Measurements from ENCODE around the gene ZC3H7A.

The ZC3H7A gene

GRCh38 chr16:11757671-11758545 lies 39.1 kb downstream of the ZC3H7A start (continued):
- TF ChIP-seq ZBTB44 (tag by site-specific recombination; IDR thresholded peaks at IDR 0.05) (peak; percentile 47; the same call in 1 of the 2 replicates), ZNF433 (tag by site-specific recombination; IDR thresholded peaks at IDR 0.05; ENCODE audit: low read depth) (no peak)

DNA sequence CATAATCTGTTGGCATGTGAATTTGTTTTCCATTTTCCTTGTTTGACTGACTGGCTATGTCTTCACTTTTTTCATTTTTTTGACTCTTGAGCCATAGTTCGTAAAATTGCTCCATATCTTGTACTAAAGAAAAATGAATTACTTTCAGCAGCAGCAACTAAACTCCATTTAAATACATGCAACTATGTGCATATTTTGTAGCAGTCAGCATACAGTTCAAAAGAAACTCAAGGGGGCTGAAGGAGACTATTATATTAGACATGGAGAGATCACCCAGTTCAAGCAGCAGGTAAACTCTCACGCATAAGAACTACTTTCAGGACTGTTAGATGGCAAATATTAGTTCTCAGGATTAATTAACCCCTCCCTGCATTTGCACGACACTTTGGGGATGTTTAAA lies 40.8 kb downstream of the ZC3H7A start:
- TF ChIP-seq ZNF169 (tag by site-specific recombination; IDR thresholded peaks at IDR 0.05) = no peak
- no peak for TF ChIP-seq ATF2 (tag by site-specific recombination; IDR thresholded peaks at IDR 0.05; ENCODE audit: low read depth)
- TF ChIP-seq GLI4 (tag by site-specific recombination; IDR thresholded peaks at IDR 0.05) = no peak
- no peak for TF ChIP-seq YY2 (tag by site-specific recombination; IDR thresholded peaks at IDR 0.05)
- TF ChIP-seq, protein P1, sequence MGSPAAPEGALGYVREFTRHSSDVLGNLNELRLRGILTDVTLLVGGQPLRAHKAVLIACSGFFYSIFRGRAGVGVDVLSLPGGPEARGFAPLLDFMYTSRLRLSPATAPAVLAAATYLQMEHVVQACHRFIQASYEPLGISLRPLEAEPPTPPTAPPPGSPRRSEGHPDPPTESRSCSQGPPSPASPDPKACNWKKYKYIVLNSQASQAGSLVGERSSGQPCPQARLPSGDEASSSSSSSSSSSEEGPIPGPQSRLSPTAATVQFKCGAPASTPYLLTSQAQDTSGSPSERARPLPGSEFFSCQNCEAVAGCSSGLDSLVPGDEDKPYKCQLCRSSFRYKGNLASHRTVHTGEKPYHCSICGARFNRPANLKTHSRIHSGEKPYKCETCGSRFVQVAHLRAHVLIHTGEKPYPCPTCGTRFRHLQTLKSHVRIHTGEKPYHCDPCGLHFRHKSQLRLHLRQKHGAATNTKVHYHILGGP (tag by site-specific recombination; IDR thresholded peaks at IDR 0.05) = no peak
- no peak for TF ChIP-seq SCRT1 (tag by site-specific recombination; IDR thresholded peaks at IDR 0.05; ENCODE audit: borderline replicate concordance)
- no peak for TF ChIP-seq ZNF366 (tag by site-specific recombination; conservative IDR thresholded peaks at IDR 0.05)
- TF ChIP-seq ZNF48 (tag by site-specific recombination; IDR thresholded peaks at IDR 0.05) = no peak
- no peak for TF ChIP-seq ZNF621 (tag by site-specific recombination; IDR thresholded peaks at IDR 0.05)
- TF ChIP-seq ZNF157 (tag by site-specific recombination; IDR thresholded peaks at IDR 0.05) = no peak
- TF ChIP-seq ZBTB7A (tag by site-specific recombination; IDR thresholded peaks at IDR 0.05; ENCODE audit: low read depth) = no peak
- no peak for TF ChIP-seq ZNF645 (tag by site-specific recombination; IDR thresholded peaks at IDR 0.05)
- no peak for TF ChIP-seq KLF16 (tag by site-specific recombination; IDR thresholded peaks at IDR 0.05)
- TF ChIP-seq ZEB2 (tag by site-specific recombination; IDR thresholded peaks at IDR 0.05) = no peak
- no peak for TF ChIP-seq ZNF184 (tag by site-specific recombination; IDR thresholded peaks at IDR 0.05)
- POLR2A ChIA-PET = no interaction called here
- Histone ChIP-seq H3K4me3 (ENCODE audit: low read depth, low read length) (no peak overlapping the region), H3K4me1 (ENCODE audit: control insufficient read depth, insufficient read depth, low read length) (peaks cover 14% of the 10 kb centered on the region), H3K27ac (ENCODE audit: extremely low read depth, low read depth, low read length) (no peak overlapping the region), H3K9me3 (ENCODE audit: control insufficient read depth, insufficient read depth, low read depth, low read length) (no peaks in the 10 kb centered on the region), H3K36me3 (ENCODE audit: control insufficient read depth in 2 of 2, insufficient read depth in 1 of 2, low read length in 2 of 2) (peaks cover 45 to 81% of the 10 kb centered on the region in 2 experiments)
- CTCF ChIA-PET = no interaction called here
